HepG2 (cell line): ENCODE results near the gene LHFPL2. TPM values are rescaled to one million over a fixed set of nuclear protein-coding genes. Genes with fewer than 3 reads are reported as not detected.

Experiments
- EZH2 ChIP-seq: conservative IDR thresholded peaks from 2 replicates; pipeline ENCODE4 v1.6.1; 2012; ENCODE audit warnings: mild to moderate bottlenecking, low read depth, low read length, moderate library complexity
- KDM6A ChIP-seq: IDR thresholded peaks from 2 replicates; pipeline ENCODE4 v1.6.1; 2016; ENCODE audit warnings: low read depth
- MTA1 ChIP-seq: sonication (generic); formaldehyde crosslinking; IDR thresholded peaks from 2 replicates; pipeline ENCODE4 v1.4.0; 2020; ENCODE audit warnings: missing genetic modification reagents, mild to moderate bottlenecking, borderline replicate concordance
- NFKB2 ChIP-seq: sonication (generic); formaldehyde crosslinking; IDR thresholded peaks from 2 replicates; pipeline ENCODE4 v1.4.0; 2020; ENCODE audit warnings: missing genetic modification reagents, borderline replicate concordance
- SRY ChIP-seq: sonication (generic); formaldehyde crosslinking; IDR thresholded peaks from 2 replicates; pipeline ENCODE4 v1.8.0; 2022; ENCODE audit warnings: mild to moderate bottlenecking, missing genetic modification reagents
- TBP ChIP-seq: sonication (generic); formaldehyde crosslinking; IDR thresholded peaks from 2 replicates; pipeline ENCODE4 v1.5.0; 2020; ENCODE audit warnings: missing genetic modification reagents
- ZFP90 ChIP-seq: sonication (generic); formaldehyde crosslinking; IDR thresholded peaks from 2 replicates; pipeline ENCODE4 v1.8.0; 2022; ENCODE audit warnings: missing genetic modification reagents, mild to moderate bottlenecking, inconsistent platforms, borderline replicate concordance
- ZIK1 ChIP-seq: sonication (generic); formaldehyde crosslinking; IDR thresholded peaks from 2 replicates; pipeline ENCODE4 v1.5.0; 2020; ENCODE audit warnings: mild to moderate bottlenecking, low read depth, missing genetic modification reagents, borderline replicate concordance
- ZNF772 ChIP-seq: sonication (generic); formaldehyde crosslinking; IDR thresholded peaks from 2 replicates; pipeline ENCODE4 v1.5.0; 2020; ENCODE audit warnings: mild to moderate bottlenecking, missing genetic modification reagents
- ZNF777 ChIP-seq: sonication (generic); formaldehyde crosslinking; IDR thresholded peaks from 2 replicates; pipeline ENCODE4 v1.4.0; 2020; ENCODE audit warnings: missing genetic modification reagents
- ZNF841 ChIP-seq: sonication (generic); formaldehyde crosslinking; IDR thresholded peaks from 2 replicates; pipeline ENCODE4 v1.8.1; 2023; ENCODE audit warnings: missing genetic modification reagents, borderline replicate concordance
- polyA plus RNA-seq, 8 experiments: library from polyadenylated mRNA; depleted of rRNA in 3 of 8; stranded (reverse) in 7 of 8; unstranded in 1 of 8; fragments of >200 nt; fragmentation: Illumina TruSeq in 4 of 8; extraction: Trizol in 4 of 8; gene quantifications; 2 replicates each; pipeline versions ENCODE4 v1.2.1 to v1.2.3, GENCODE V29; 2011 to 2016; ENCODE audit warnings: low read depth in 4 of 8, missing spikeins in 1 of 8, mixed read lengths in 1 of 8; ENCODE audit not compliant: insufficient read depth in 1 of 8
- total RNA-seq, 5 experiments: library from RNA; depleted of rRNA; stranded (reverse); fragments of >200 nt; fragmentation: Illumina TruSeq; extraction: Trizol; gene quantifications; 2 replicates each; pipeline ENCODE4 v1.2.3, GENCODE V29; 2016; ENCODE audit warnings: low read depth in 1 of 5
- TF ChIP-seq, protein P1 (sequence below): sonication (generic); formaldehyde crosslinking; IDR thresholded peaks from 2 replicates; pipeline ENCODE4 v1.9.0; 2021; ENCODE audit warnings: missing genetic modification reagents, mild to moderate bottlenecking, borderline replicate concordance
- TF ChIP-seq, protein P2 (sequence below): sonication (generic); formaldehyde crosslinking; IDR thresholded peaks from 2 replicates; pipeline ENCODE4 v1.4.0; 2020; ENCODE audit warnings: missing genetic modification reagents
- TF ChIP-seq, protein P3 (sequence below): sonication (generic); formaldehyde crosslinking; conservative IDR thresholded peaks from 2 replicates; pipeline ENCODE4 v1.8.1; 2023; ENCODE audit warnings: missing genetic modification reagents

Gene LHFPL2
- total and polyA plus RNA-seq, 2 of the 13 experiments (the other 11 are each of a cell fraction or from before 2014, with no cell fraction given): 6.0 to 20.0 TPM

DNA sequence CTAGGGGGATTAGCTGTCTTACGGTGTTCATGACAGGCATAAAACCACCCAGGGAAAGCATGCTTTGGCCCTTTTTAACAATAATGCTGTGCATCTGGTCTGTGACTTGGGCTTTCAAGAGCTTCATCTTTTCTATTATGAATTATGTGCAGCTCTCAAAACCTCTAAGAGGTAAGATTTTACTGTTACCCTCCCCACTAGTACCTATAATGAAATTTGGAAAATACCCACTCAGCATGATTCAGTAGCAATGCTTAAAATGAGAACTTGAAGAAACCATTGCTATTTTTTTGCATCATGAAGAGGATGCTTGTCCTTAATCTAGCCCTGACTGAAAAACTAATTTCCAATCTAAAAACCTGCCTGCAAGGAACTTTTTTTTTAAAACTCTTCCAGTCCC is 5.8 kb upstream of the LHFPL2 start (continued):
- TF ChIP-seq SRY (CRISPR knock-in tag) (no peak), MTA1 (CRISPR knock-in tag) (no peak), KDM6A (CRISPR knock-in tag) (no peak), EZH2 (no peak), ZNF772 (CRISPR knock-in tag) (no peak), NFKB2 (CRISPR knock-in tag) (no peak), ZFP90 (CRISPR knock-in tag) (no peak), TBP (no peak), ZIK1 (no peak), ZNF841 (no peak), ZNF777 (CRISPR knock-in tag) (no peak)
- TF ChIP-seq, protein P1, sequence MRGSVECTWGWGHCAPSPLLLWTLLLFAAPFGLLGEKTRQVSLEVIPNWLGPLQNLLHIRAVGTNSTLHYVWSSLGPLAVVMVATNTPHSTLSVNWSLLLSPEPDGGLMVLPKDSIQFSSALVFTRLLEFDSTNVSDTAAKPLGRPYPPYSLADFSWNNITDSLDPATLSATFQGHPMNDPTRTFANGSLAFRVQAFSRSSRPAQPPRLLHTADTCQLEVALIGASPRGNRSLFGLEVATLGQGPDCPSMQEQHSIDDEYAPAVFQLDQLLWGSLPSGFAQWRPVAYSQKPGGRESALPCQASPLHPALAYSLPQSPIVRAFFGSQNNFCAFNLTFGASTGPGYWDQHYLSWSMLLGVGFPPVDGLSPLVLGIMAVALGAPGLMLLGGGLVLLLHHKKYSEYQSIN (CRISPR knock-in tag): no peak
- TF ChIP-seq, protein P2, sequence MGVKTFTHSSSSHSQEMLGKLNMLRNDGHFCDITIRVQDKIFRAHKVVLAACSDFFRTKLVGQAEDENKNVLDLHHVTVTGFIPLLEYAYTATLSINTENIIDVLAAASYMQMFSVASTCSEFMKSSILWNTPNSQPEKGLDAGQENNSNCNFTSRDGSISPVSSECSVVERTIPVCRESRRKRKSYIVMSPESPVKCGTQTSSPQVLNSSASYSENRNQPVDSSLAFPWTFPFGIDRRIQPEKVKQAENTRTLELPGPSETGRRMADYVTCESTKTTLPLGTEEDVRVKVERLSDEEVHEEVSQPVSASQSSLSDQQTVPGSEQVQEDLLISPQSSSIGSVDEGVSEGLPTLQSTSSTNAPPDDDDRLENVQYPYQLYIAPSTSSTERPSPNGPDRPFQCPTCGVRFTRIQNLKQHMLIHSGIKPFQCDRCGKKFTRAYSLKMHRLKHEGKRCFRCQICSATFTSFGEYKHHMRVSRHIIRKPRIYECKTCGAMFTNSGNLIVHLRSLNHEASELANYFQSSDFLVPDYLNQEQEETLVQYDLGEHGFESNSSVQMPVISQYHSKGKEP (CRISPR knock-in tag): no peak
- TF ChIP-seq, protein P3, sequence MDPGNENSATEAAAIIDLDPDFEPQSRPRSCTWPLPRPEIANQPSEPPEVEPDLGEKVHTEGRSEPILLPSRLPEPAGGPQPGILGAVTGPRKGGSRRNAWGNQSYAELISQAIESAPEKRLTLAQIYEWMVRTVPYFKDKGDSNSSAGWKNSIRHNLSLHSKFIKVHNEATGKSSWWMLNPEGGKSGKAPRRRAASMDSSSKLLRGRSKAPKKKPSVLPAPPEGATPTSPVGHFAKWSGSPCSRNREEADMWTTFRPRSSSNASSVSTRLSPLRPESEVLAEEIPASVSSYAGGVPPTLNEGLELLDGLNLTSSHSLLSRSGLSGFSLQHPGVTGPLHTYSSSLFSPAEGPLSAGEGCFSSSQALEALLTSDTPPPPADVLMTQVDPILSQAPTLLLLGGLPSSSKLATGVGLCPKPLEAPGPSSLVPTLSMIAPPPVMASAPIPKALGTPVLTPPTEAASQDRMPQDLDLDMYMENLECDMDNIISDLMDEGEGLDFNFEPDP (CRISPR knock-in tag): no peak
